D721Med (cell line): ENCODE measurements around the gene ABHD17A.
A peak's percentile ranks its signal among the peaks of the same experiment; 100 is the strongest.

Source experiments
- DNase-seq: peaks from one replicate; pipeline ENCODE4 v3.0.0; 2011; ENCODE audit warnings: low spot score; ENCODE audit not compliant: insufficient read length
- FAIRE-seq: peaks from 2 replicates; lab custom pipeline; 2011; peaks lifted over from hg19 to GRCh38; lab: Jason Lieb, UNC
- CTCF ChIP-seq: IDR thresholded peaks from 2 replicates; pipeline ENCODE4 v1.5.1; 2012; ENCODE audit warnings: mild to moderate bottlenecking, control low read depth; ENCODE audit not compliant: insufficient read depth; ENCODE audit errors: missing control alignments

Gene ABHD17A

GRCh38 chr19:1837625-1838105 lies 47.6 kb downstream of the ABHD17A start:
- peak; percentile 93 for DNase-seq
- no peak for FAIRE-seq
- peak; percentile 69 for TF ChIP-seq CTCF

GRCh38 chr19:1837222-1837565 lies 48.1 kb downstream of the ABHD17A start:
- TF ChIP-seq CTCF = no peak
- FAIRE-seq = no peak
- DNase-seq = no peak

- FAIRE-seq (no peak), DNase-seq (no peak)
- TF ChIP-seq CTCF = no peak
Measured at GRCh38 chr19:1836458-1837221, 48.7 kb downstream of the ABHD17A start.

GRCh38 chr19:1833540-1833939 lies 51.8 kb downstream of the ABHD17A start:
- no peak for FAIRE-seq
- no peak for TF ChIP-seq CTCF
- no peak for DNase-seq

GRCh38 chr19:1832046-1832663 lies 53.1 kb downstream of the ABHD17A start:
- FAIRE-seq (no peak), DNase-seq (no peak)
- no peak for TF ChIP-seq CTCF

GRCh38 chr19:1830978-1831377 lies 54.3 kb downstream of the ABHD17A start:
- FAIRE-seq = no peak
- no peak for TF ChIP-seq CTCF
- DNase-seq = no peak

GRCh38 chr19:1830568-1830967 lies 54.7 kb downstream of the ABHD17A start:
- FAIRE-seq (no peak), DNase-seq (no peak)
- no peak for TF ChIP-seq CTCF
